Effector memory CD4-positive, alpha-beta T cell (primary cell): ENCODE measurements around the gene SRSF7.
A peak's percentile ranks its signal among the peaks of the same experiment; 100 is the strongest.
"Not testable (repeated sequence)": the region's sequence is repeated elsewhere in the genome, so short reads cannot be mapped to it uniquely, and the experiment has no call there.

Source experiments
- DNase-seq, 3 donors: peaks; one replicate each; pipeline ENCODE4 v3.0.0-alpha.2; 2020
- H3K27ac ChIP-seq: 2 replicates; pipeline ENCODE4 v1.7.0; 2013; ENCODE audit warnings: mild to moderate bottlenecking, low read length, moderate library complexity; ENCODE audit not compliant: insufficient read depth, poor library complexity, severe bottlenecking
- H3K27me3 ChIP-seq: replicated peaks from 2 replicates; pipeline ENCODE4 v1.7.0; 2013; ENCODE audit warnings: mild to moderate bottlenecking, low read length; ENCODE audit not compliant: insufficient read depth, control insufficient read depth, poor library complexity, severe bottlenecking
- H3K36me3 ChIP-seq: 2 replicates; pipeline ENCODE4 v1.7.0; 2013; ENCODE audit warnings: mild to moderate bottlenecking, low read length, moderate library complexity; ENCODE audit not compliant: control insufficient read depth, insufficient read depth
- H3K4me1 ChIP-seq: 2 replicates; pipeline ENCODE4 v1.7.0; 2013; ENCODE audit warnings: low read length, mild to moderate bottlenecking; ENCODE audit not compliant: control insufficient read depth, insufficient read depth, poor library complexity, severe bottlenecking
- H3K4me3 ChIP-seq: 2 replicates; pipeline ENCODE4 v1.7.0; 2013; ENCODE audit warnings: low read length, low read depth, mild to moderate bottlenecking; ENCODE audit not compliant: insufficient read depth, poor library complexity, severe bottlenecking
- H3K9me3 ChIP-seq: 2 replicates; pipeline ENCODE4 v1.7.0; 2013; ENCODE audit warnings: mild to moderate bottlenecking, low read length, moderate library complexity; ENCODE audit not compliant: control insufficient read depth

SRSF7 gene

DNA sequence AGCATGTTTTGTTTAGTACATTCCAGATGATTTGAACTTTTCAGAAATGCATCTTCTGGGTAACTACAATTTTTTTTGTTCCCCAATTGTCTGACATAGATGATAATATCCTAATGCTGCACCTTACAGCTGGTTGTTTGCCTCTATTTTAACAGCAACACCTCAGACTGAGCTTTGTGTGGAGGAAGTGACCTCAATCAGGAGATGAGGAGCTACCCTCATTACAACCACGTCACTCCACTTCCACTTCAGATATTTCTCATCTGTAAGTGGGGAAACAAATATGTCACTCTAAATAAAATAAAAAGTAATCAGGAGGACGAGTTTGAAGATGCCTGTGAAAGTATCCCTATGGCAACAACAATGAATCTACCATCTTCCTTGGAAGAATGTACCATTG lies 12.1 kb upstream of the SRSF7 start:
- H3K4me1 ChIP-seq, result no peaks in the 10 kb centered on the region
- no peaks in the 10 kb centered on the region for H3K36me3 ChIP-seq
- H3K27me3 ChIP-seq, result no peaks in the 10 kb centered on the region
- no peak for DNase-seq
- no peaks in the 10 kb centered on the region for H3K9me3 ChIP-seq
- H3K4me3 ChIP-seq, result no peak overlapping the region
- no peak overlapping the region for H3K27ac ChIP-seq

DNA sequence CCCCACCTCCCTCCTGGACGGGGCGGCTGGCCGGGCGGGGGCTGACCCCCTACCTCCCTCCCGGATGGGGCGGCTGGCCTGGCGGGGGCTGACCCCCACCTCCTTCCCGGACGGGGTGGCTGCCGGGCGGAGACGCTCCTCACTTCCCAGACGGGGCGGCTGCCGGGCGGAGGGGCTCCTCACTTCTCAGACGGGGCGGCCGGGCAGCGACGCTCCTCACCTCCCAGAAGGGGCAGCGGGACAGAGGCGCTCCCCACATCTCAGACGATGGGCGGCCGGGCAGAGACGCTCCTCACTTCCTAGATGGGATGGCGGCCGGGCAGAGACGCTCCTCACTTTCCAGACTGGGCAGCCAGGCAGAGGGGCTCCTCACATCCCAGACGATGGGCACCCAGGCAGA lies 4.7 kb upstream of the SRSF7 start:
- not testable (repeated sequence) for H3K36me3 ChIP-seq, H3K9me3 ChIP-seq, H3K27ac ChIP-seq, H3K4me3 ChIP-seq, H3K27me3 ChIP-seq, DNase-seq
- peaks cover 14% of the 10 kb centered on the region for H3K4me1 ChIP-seq

DNA sequence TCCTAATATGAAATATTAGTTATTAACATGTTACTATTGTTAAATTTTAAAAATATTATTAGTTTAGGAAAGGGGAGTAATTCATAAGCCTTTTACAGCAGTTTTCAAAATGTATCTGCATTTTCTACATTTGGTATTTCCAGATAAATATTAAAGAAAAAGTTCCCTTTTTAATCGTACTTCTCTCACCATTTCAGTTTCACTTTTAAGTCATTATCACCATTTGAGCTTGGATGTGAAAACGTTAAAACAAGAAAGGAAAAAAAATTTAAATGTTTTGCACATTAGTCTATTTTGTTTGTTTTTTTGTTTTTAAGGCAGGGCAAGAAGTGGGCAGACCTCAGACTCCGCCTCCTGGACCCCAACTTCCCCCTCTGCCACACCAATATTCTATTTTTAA lies 3.3 kb upstream of the SRSF7 start:
- peak overlapping the region; percentile 40 for H3K27ac ChIP-seq
- no peak for DNase-seq
- H3K4me1 ChIP-seq, result peaks cover 14% of the 10 kb centered on the region
- no peaks in the 10 kb centered on the region for H3K9me3 ChIP-seq
- no peaks in the 10 kb centered on the region for H3K36me3 ChIP-seq
- H3K27me3 ChIP-seq, result no peaks in the 10 kb centered on the region
- peak overlapping the region; percentile 44 for H3K4me3 ChIP-seq

DNA sequence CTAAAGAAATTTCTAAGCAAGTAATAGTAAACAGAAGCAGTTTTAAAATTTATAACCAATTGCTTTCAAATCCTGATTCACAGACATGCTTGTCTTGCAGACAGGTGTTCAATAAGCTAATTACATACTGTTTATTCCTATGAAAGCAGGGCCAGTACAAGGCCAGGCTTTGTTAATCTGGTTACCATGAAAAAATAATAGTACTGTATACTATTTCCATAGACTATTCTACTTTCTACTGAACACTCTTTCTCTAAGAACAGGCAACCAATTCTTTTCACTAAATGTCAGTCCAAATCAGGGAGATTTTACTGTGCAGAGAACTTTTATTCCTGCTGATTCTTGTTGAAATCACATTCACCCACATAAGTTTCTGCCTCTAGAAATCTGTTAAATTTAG lies 2.9 kb upstream of the SRSF7 start:
- Histone ChIP-seq H3K36me3 (peaks cover 4% of the 10 kb centered on the region), H3K27me3 (no peaks in the 10 kb centered on the region), H3K27ac (peak overlapping the region; percentile 40), H3K9me3 (no peaks in the 10 kb centered on the region), H3K4me1 (peaks cover 14% of the 10 kb centered on the region), H3K4me3 (peak overlapping the region; percentile 44)
- no peak for DNase-seq

DNA sequence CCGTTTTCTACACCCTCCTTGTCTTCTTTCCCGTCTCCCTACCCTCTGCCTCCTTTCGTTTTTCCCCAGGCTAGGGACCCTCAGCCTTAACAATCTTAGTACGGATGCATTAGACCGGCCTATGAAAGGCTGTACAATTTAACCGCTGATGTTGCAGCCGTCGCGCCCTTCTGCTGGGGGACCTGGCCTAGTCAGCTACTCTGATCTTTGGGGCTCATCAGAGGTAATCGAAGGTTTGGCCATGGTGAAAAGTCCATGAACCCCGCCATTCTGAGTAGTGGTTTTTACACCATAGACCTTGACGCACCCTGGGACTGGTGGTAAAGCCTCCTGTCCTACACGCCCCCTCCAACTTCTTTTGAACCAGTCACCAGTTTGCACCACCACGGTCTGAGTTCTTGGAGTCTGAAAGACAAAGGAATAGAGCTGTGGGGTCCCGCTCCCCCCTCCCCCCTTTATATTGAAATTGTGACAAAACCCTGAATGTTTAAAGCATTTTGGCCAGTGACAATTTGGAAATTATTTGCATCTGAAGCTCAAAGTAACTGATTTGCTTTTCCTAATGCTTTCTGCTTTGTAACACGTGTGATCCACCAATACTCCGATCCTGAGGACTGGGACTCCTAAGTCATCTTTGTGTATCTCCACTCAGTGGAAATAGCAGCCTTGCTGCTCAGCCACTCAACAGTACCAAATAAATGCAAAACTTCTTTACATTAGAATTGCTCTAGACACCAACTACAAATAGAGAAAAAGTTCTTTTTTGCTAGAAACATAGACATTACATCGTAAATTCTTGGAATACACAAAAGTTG lies 642 bp upstream of the SRSF7 start:
- H3K27me3 ChIP-seq, result no peaks in the 10 kb centered on the region
- peaks cover 26% of the 10 kb centered on the region for H3K36me3 ChIP-seq
- no peaks in the 10 kb centered on the region for H3K9me3 ChIP-seq

DNA sequence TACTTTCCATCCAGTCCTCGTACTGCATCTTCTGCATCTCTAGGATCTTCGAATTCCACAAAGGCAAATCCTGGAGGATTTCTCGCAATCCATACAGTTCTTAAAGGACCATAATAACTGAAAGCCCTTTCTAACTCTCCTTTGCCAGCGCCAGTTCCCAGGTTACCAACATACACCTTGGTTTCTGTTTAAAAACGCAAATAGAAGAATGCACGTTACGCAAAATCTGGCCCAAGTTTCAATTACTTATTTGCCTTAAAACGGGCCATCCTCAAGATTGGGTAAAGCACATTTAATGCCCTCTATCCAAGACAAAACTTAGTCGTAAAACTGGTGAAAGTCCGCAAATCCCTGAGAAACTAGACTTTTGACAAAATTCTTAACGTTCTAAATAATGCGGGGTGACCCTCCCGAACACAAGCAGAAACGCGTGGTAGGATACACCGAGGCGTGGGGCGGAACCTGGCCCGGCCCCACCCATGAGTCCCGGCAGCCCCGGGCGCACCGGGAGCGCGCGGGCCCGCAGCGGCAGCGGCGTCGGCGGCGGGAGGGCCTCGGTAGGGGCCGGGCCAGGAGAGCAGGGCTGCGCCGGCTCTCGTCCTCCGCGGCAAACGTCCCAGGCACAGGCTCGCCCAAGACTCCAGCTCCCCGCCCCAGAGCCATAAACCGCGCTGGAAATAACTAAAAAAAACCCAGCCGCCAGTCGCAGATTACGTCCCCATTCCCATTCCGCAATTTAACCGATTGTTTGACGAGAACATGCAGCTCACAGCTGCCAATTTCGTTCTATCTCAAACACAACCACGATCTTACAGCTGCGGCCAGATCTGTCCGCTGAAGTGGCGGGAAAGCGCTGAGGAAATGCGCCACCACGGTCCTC lies 910 bp downstream of the SRSF7 start:
- no peaks in the 10 kb centered on the region for H3K27me3 ChIP-seq
- no peaks in the 10 kb centered on the region for H3K9me3 ChIP-seq
- no peak for DNase-seq
- H3K36me3 ChIP-seq, result peaks cover 42% of the 10 kb centered on the region
- peak overlapping the region; percentile 90 for H3K27ac ChIP-seq
- peaks cover 49% of the 10 kb centered on the region for H3K4me1 ChIP-seq
- peak overlapping the region; percentile 74 for H3K4me3 ChIP-seq

More for the DNA sequence above, 642 bp upstream of the SRSF7 start:
- no peak for DNase-seq
- Histone ChIP-seq H3K27ac (peak overlapping the region; percentile 90), H3K4me3 (peak overlapping the region; percentile 74), H3K4me1 (peaks cover 34% of the 10 kb centered on the region)

DNA sequence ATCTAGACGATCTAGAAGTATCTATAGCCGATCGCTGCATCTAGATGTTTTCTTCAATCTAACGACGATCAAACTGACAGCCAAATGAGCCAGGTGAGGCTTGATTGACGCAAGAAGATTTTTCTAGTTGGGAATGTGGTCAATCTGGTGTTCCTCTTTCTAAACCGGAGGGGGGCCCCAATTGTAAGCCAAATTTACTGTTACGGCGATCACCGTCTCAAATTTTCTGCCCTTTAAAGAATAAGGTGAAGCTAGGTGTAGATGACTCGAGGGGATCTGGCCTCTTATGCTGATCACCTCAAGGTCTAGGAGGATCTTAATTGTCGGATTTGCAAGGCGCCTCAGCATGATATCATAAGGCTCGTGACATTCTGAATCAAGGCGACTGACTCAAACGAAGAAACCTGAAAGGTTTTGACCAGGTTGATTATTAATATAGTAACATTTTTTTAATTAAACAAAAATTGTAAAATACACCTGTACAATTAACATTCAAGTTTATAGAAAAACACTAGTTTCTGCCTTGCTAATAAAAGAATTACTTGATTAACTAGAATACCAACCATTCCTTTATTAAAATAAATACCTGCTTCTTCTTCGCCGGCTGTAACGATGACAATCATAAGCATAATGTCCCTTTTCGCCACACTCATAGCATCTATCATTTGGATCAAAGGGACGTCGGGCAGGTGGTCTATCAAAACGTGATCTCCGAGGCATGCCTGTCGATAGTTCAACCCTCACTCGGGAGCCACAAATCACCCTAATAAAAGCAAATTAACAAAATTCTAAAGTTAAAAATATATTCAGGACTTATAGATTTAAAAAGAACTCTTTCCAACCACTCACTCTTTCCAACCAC lies 2.0 kb downstream of the SRSF7 start:
- Histone ChIP-seq H3K4me3 (peak overlapping the region; percentile 74), H3K4me1 (peaks cover 50% of the 10 kb centered on the region), H3K9me3 (no peaks in the 10 kb centered on the region), H3K27me3 (no peaks in the 10 kb centered on the region), H3K36me3 (peaks cover 52% of the 10 kb centered on the region), H3K27ac (peak overlapping the region; percentile 90)
- DNase-seq, result no peak

DNA sequence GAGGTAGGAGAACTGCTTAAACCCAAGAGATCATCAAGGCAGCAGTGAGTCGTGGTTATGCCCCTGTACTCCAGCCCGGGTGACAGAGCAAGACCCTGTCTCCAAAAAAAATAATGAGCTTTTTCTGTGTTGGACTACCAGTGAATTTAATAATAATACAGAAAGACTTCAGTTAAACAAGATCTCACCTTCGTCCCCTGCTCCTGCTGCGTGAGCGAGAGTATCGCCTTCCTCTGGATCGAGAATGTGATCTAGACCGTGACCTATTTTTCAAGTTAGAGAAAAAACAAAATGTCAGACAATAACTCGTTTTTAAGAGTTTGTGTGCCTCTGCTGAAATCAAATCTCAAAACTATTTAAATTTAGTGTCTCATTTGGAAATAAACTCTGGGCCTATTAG lies 2.8 kb downstream of the SRSF7 start:
- DNase-seq, result no peak
- Histone ChIP-seq H3K4me3 (peak overlapping the region; percentile 74), H3K36me3 (peaks cover 59% of the 10 kb centered on the region), H3K27ac (peak overlapping the region; percentile 35), H3K4me1 (peaks cover 46% of the 10 kb centered on the region), H3K27me3 (no peaks in the 10 kb centered on the region), H3K9me3 (no peaks in the 10 kb centered on the region)

DNA sequence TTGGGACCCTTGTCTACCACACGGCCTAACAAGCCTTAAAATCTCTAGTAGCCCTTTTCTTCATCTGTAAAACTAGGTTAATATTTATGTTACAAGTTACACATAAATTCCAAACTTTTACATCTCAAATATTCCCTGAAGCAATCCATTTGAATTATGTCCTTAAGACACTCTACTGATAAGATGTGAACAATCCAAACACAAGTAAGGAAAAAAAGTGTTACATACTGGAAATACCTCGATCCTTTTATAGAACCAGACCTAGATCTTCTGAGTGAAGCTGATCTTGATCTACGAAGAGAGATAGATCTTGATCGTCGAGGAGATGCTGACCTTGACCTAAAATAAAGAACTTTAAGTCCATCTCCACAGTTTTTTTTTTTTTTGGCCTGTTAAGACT lies 3.3 kb downstream of the SRSF7 start:
- peaks cover 46% of the 10 kb centered on the region for H3K4me1 ChIP-seq
- H3K27ac ChIP-seq, result peak overlapping the region; percentile 35

More for the DNA sequence above, 3.3 kb downstream of the SRSF7 start:
- Histone ChIP-seq H3K36me3 (peaks cover 59% of the 10 kb centered on the region), H3K27me3 (no peaks in the 10 kb centered on the region), H3K4me3 (peak overlapping the region; percentile 29), H3K9me3 (no peaks in the 10 kb centered on the region)
- no peak for DNase-seq
